OCI-LY1 (cell line): Measurements from ENCODE around the gene METTL9.

ENCODE experiments used
- CTCF ChIP-seq: fragments of 200-600 bp; sonication (generic), shearing (Covaris generic); IDR thresholded peaks from 2 replicates; pipeline ENCODE4 v1.5.1; 2017; ENCODE audit warnings: mild to moderate bottlenecking, antibody characterized with exemption, low read length, moderate library complexity, mixed read lengths
- EZH2 ChIP-seq: fragments of 200-600 bp; sonication (generic), shearing (Covaris generic); IDR thresholded peaks from 2 replicates; pipeline ENCODE4 v1.8.0; 2017; ENCODE audit warnings: borderline replicate concordance, mixed run types, mild to moderate bottlenecking, antibody characterized with exemption, low read length, moderate library complexity, mixed read lengths

GRCh38 chr16:21673469-21673868 lies 74.1 kb downstream of the METTL9 start:
- no peak for TF ChIP-seq CTCF
- TF ChIP-seq EZH2, result no peak
